GM10847 (cell line): ENCODE data around the gene BSG.

ENCODE experiments used
- POLR2A ChIP-seq: IDR thresholded peaks from 2 replicates; pipeline ENCODE4 v1.6.1; 2011; ENCODE audit not compliant: insufficient read length; ENCODE audit errors: extremely low read depth

The BSG gene

DNA sequence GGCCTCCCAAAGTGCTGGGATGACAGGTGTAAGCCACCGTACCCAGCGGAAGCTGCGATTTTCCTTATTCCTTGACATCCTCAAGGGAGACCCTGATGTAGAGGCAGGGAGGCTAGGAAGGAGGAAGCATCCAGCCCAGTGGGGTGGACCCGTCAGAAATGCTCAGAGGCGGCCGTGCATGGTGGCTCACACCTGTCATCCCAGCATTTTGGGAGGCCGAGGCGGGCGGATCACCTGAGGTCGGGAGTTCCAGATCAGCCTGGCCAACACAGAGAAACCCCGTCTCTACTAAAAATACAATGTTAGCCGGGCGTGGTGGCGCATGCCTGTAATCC lies 17.0 kb upstream of the BSG start:
- no peak for TF ChIP-seq POLR2A

- TF ChIP-seq POLR2A: no peak
Observed at GRCh38 chr19:556611-557382, 15.6 kb upstream of the BSG start.

DNA sequence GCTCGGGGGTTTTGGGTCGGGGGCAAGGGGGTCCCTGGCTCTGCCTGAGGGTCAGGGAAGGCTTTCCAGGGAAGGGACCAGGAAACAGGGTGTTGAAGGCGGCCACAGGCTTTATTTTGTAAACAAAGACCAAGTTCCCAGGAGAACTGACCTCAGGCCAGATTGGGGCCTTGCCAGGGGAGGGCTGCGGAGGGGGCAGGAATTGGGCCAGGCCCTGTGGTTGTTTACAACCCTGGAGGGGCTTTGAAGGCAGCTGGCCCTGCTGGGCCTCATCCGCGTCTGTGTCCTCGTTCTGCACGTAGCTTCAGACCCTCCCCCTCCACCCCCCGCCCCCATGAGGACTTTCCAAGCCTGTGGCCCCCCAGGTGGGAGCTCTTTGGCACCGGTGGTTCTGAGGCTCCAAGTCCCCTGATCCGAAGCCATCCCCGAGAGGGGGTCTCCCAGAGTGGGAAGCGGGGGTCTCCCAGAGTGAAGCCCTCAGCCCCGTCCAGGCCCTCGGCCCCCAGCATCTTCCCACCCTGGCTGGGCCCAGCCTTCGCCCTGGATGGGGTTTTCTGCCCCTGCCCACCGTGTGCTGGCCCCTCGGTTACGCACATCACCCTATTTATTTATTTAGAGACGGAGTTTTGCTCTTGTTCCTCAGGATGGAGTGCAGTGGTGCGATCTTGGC lies 13.5 kb upstream of the BSG start:
- no peak for TF ChIP-seq POLR2A

- no peak for TF ChIP-seq POLR2A
Observed at GRCh38 chr19:560121-560520, 12.3 kb upstream of the BSG start.

GRCh38 chr19:566403-566802 lies 6.0 kb upstream of the BSG start:
- TF ChIP-seq POLR2A: no peak

- TF ChIP-seq POLR2A: no peak
Observed at GRCh38 chr19:566844-567243, 5.6 kb upstream of the BSG start.

- TF ChIP-seq POLR2A: no peak
Observed at GRCh38 chr19:567296-567900, 5.0 kb upstream of the BSG start.

GRCh38 chr19:570251-570686 lies 2.1 kb upstream of the BSG start:
- TF ChIP-seq POLR2A: no peak

- no peak for TF ChIP-seq POLR2A
Observed at GRCh38 chr19:570937-571565, 1.3 kb upstream of the BSG start.

GRCh38 chr19:571566-571974 lies 826 bp upstream of the BSG start:
- TF ChIP-seq POLR2A: no peak

- TF ChIP-seq POLR2A: no peak
Observed at GRCh38 chr19:572743-573518, 535 bp downstream of the BSG start.

DNA sequence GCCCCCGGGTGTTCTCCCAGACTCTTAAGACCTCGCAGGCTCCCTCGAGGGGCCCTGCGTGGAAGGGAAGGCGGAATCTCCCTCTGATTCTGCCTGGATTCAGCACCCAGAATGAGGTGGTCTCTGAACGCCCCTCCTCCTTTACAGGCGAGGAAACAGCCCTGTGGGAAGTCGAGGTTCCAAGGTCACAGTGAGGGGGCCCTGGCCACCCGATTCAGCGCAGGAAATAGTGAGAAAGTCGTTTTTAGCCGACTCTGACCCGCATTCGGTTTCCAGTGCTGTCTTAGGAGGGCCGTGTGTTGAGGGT lies 1.1 kb downstream of the BSG start:
- no peak for TF ChIP-seq POLR2A

GRCh38 chr19:574658-575526 lies 2.5 kb downstream of the BSG start:
- TF ChIP-seq POLR2A: no peak
